GM19240 (cell line): ENCODE measurements around the gene DDX23.

Experiments used
- DNase-seq: peaks from one replicate; pipeline ENCODE4 v3.0.0; 2011; ENCODE audit warnings: low spot score; ENCODE audit not compliant: insufficient read length

The DDX23 gene

GRCh38 chr12:48800457-48800856, 51.5 kb downstream of the DDX23 start:
- DNase-seq = no peak

DNA sequence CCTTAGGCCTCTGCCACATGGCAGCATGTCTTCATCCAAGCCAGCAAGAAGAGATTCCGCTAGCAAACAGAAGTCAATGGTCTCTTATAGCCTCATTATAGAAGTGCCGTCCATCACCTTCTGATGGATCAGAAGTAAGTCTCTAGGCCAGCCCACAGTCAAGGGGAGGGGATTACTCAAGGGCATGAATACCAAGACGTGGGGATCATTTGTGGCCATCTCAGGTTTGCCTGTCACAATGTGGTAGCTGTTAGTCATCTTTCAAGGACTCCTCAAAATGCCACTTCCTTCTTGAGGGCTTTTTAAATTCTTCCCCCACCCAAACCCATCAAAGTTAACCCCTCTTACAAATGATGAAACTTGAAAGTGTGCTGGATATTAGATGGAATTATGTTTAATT, 55.0 kb downstream of the DDX23 start:
- no peak for DNase-seq

DNA sequence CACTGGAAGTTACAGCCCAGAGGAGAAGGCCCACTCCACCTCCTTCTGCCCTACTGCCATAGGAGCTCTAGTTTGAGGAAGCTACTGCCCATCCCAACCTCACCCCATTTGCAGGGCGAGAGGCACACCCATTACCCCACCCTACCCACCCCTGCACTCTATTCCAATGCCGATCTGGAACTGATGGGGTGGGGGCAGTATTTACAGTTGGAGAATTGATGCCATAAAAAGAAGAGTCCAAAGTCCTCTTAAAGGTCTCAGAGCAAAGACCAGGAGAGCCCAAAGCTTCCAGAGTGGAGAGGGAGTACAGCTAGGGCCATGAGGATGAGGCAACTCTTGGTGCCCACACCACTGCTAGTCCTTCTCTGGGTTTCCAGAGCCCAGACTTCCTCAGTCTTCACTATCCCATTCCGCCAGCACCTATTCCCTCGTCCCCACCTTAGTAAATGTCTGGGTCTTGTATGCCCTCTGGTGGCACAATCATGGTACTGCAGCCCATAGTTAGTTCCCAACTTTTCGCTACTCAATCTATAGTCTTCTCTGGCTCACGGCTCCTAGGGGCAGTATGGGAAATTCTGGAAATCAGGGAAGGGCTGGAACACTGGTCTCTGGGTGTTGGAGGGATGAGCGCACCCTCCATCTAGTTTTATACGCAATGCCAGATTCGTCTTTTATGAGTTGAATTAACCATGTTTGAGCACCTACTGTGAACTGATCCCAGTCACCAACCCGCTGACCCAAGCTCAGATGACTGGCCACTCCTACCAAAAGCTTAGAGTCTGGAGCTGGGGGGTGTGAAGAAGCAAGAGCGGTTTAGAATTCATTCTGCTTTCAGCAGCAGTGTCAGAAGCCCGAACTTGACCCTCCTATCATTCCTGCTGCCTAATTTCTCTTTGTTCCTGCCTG, 56.2 kb downstream of the DDX23 start:
- peak; percentile 81 for DNase-seq

- no peak for DNase-seq
Measured at GRCh38 chr12:48794870-48795269, 57.1 kb downstream of the DDX23 start.

DNA sequence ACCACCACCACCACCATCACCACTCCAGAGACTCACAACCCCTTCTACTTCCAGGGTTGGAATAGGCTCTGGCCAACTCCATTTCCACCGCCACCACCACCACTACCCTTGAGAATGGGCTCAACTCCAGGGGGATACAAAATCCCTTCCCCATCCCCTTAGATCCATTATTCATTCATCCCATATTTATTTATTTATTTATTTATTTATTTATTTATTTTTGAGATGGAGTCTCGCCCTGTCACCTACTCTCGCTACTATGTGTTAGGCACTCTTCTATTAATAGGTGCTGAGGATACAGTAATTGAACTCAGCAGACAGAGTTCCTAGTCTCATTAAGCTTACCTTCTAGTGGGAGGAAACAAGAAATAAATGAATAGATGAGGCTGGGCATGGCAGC, 58.3 kb downstream of the DDX23 start:
- no peak for DNase-seq

DNA sequence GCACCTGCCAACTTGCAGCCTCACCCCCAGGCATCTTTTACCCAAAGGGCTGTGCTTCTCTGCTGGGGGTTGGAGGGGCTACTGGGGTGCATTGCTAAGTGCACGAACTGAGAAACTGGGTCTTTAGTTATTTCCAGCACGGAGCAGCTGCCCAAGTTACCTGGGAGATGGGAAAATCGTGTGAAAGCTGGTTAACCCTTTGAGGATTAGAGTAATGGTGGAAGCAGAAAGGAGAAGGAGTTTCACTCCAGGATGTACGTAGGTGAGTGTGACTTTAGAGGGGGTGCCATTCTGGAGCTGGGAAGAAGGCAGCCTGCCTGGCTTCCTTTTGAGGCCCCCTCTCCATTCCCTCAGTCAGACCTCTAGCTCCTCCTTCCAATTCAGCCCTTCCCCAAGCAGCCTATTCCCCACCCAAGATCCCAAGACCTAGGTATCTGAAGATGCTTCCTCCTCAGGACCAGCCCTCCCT, 62.1 kb downstream of the DDX23 start:
- no peak for DNase-seq

GRCh38 chr12:48788854-48789775, 62.8 kb downstream of the DDX23 start, which contains the start of gene ADCY6:
TSS of gene ADCY6 (minus strand) at chr12:48789089. CDS start at chr12:48783434, 5,655 bp downstream.
- no peak for DNase-seq

DNA sequence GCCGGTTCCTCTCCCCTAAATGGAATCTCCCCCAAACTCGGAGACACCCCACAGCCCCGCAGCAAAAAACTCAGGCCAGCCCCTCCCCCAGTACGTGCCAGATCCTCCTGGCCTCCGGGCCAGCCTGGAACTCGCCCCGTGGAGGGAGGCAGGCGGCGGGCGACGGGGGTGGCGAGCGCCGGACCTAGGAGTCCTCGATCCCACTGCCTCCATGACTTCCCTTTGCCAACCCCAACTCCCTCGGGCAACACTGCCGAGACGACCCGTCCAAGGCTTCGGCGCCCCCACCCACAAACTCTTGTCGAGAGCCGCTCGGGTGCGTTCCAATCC, 63.5 kb downstream of the DDX23 start:
- DNase-seq = no peak

GRCh38 chr12:48787791-48788523, 64.0 kb downstream of the DDX23 start:
- DNase-seq = no peak

DNA sequence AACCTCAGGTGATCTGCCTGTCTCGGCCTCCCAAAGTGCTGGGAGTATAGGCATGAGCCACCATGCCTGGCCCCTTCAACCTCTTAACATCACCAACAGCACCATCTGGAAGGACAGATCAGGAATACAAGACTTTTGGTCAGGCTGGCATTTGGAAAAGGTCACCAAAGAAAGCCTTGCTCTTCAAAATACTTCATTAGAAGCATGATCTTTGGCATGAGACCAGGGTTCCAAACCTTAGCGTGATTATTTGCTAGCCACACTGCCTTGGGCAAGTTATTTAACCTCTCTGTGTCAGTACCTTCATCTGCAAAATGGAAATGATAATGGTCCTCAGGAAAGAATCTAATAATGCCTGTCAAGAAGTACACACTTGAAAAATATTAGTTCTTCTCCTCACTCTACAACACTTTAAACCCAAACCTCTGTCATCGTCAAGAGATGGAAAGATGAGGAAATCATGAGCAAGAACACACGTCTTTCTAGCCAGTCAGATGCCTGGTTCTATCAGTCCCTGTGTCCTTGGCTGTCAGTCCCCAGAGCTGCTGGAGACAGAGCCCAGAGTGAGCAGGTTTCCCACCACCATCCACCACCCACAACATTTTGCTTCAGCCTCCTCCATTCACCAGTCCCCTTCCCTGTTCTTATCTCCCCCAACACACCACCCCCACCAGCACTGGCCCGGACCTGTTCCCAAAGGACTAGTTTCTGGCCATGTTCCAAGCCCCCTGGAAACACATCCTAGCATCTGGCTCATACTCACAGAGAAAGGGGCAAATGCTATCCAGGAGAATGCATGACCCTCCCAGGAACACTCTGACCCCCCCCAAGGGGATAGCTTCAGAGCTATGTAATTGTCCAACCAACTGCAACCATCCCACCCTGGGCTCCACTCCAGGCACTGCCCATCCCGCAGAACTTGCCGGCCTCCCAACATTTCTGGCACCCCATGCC, 65.1 kb downstream of the DDX23 start:
- no peak for DNase-seq

GRCh38 chr12:48783432-48783831, 68.5 kb downstream of the DDX23 start:
- DNase-seq = no peak

GRCh38 chr12:48782457-48783395, 69.2 kb downstream of the DDX23 start:
- DNase-seq = no peak

- DNase-seq = no peak
Measured at GRCh38 chr12:48781750-48782456, 70.1 kb downstream of the DDX23 start.

DNA sequence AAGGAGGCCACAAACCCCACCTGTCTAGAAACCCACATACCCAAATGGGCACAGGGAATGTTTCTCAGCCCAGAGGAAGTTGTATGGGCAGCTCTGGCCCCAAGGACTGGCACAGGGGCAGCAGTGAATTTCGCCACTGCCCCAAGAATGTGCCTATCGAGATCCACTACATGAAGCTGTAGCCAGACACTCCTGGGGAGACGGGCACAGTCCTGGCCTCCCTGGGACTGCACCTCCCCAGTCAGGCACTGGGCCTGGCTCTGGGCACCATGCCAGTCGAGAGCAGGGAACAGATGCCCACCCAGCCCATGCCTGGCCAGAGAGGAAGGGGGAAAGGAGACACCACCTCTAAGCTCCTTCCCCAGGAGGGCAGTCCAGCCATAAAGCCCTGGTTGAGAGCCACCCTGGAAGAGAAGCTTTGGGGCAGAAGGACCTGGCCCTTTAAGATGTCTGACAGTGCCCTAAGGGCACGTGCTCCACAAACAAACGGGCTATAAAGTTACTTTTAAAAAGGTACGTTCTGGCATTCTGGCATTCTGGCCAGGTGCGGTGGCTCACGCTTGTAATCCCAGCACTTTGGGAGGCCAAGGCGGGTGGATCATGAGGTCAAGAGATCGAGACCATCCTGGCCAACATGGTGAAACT, 71.5 kb downstream of the DDX23 start:
- DNase-seq = no peak

DNA sequence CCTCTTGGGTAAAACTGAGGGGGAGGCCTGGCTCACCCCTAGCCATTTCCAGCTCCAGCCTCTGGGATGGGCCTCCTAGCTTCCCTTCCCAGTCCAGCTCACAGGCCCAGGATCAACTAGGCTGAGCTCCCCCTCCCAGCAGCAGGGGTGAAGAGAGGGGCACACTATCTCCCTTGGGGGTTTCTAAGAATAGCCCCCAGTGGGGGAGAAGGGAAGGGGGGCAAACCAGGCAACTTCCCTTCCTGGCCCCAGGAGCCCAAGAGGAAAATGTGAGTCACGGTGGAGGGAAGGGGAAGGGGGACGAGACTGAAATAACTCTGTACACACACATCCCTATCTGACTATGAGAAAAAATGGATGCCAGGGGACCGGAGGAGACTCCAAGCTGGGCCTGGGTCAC, 72.1 kb downstream of the DDX23 start:
- no peak for DNase-seq
